MM.1S (cell line): ENCODE data around the gene VSTM4.

Source experiments
- DNase-seq: peaks from one replicate; pipeline ENCODE4 v3.0.0-alpha.2; 2015
- H2AFZ ChIP-seq: fragments of 300-600 bp; sonication (generic); 2 replicates; pipeline ENCODE4 v1.6.0; 2016; ENCODE audit warnings: antibody characterized with exemption, low read length
- H3F3A ChIP-seq: fragments of 300-600 bp; sonication (generic); 2 replicates; pipeline ENCODE4 v1.6.1; 2016; ENCODE audit warnings: mild to moderate bottlenecking, antibody characterized with exemption, low read length, moderate library complexity, mixed read lengths; ENCODE audit not compliant: insufficient read depth
- H3K27ac ChIP-seq: fragments of 300-600 bp; sonication (generic); 2 replicates; pipeline ENCODE4 v1.5.1; 2016; ENCODE audit warnings: mild to moderate bottlenecking, low read length
- H3K27me3 ChIP-seq: fragments of 300-600 bp; sonication (generic); replicated peaks from 2 replicates; pipeline ENCODE4 v1.6.0; 2016; ENCODE audit warnings: low read length; ENCODE audit not compliant: insufficient read depth
- H3K36me3 ChIP-seq: fragments of 300-600 bp; sonication (generic); replicated peaks from 2 replicates; pipeline ENCODE4 v1.6.1; 2016; ENCODE audit warnings: mild to moderate bottlenecking, low read length, mixed read lengths; ENCODE audit not compliant: insufficient read depth
- H3K4me1 ChIP-seq: fragments of 300-600 bp; sonication (generic); 2 replicates; pipeline ENCODE4 v1.6.1; 2016; ENCODE audit warnings: low read length, mixed read lengths
- H3K4me2 ChIP-seq: fragments of 300-600 bp; sonication (generic); 2 replicates; pipeline ENCODE4 v1.6.0; 2016; ENCODE audit warnings: low read depth, low read length
- H3K4me3 ChIP-seq: fragments of 300-600 bp; sonication (generic); 2 replicates; pipeline ENCODE4 v1.5.1; 2016; ENCODE audit warnings: low read length, mixed read lengths
- H3K79me2 ChIP-seq: fragments of 300-600 bp; sonication (generic); 2 replicates; pipeline ENCODE4 v1.6.1; 2016; ENCODE audit warnings: mixed run types, low read length, mixed read lengths
- H3K9ac ChIP-seq: fragments of 300-600 bp; sonication (generic); 2 replicates; pipeline ENCODE4 v1.6.1; 2016; ENCODE audit warnings: low read length, mixed read lengths
- H3K9me2 ChIP-seq: fragments of 300-600 bp; sonication (generic); replicated peaks from 2 replicates; pipeline ENCODE4 v1.6.1; 2016; ENCODE audit warnings: mild to moderate bottlenecking, low read length, mixed read lengths; ENCODE audit not compliant: insufficient read depth
- H3K9me3 ChIP-seq: fragments of 300-600 bp; sonication (generic); replicated peaks from 2 replicates; pipeline ENCODE4 v1.6.1; 2016; ENCODE audit warnings: mild to moderate bottlenecking, low read length, mixed read lengths; ENCODE audit not compliant: insufficient read depth
- H4K20me1 ChIP-seq: fragments of 300-600 bp; sonication (generic); 2 replicates; pipeline ENCODE4 v1.6.1; 2016; ENCODE audit warnings: mild to moderate bottlenecking, low read length, moderate library complexity, mixed read lengths; ENCODE audit not compliant: insufficient read depth
- CTCF ChIP-seq: fragments of 300-600 bp; sonication (generic); IDR thresholded peaks from 2 replicates; pipeline ENCODE4 v1.5.1; 2016; ENCODE audit warnings: antibody characterized with exemption, low read length, mixed read lengths
- EZH2 ChIP-seq: fragments of 300-600 bp; sonication (generic); optimal IDR thresholded peaks from 2 replicates; pipeline ENCODE3; 2017; ENCODE audit warnings: low read depth, mild to moderate bottlenecking, antibody characterized with exemption, low read length, mixed read lengths
- EZH2phosphoT487 ChIP-seq: fragments of 300-600 bp; sonication (generic); IDR thresholded peaks from 2 replicates; pipeline ENCODE4 v1.6.1; 2018; ENCODE audit warnings: antibody characterized with exemption, low read length

VSTM4 gene

GRCh38 chr10:49152037-49152436 lies 36.7 kb upstream of the VSTM4 start:
- Histone ChIP-seq H4K20me1 (no peaks in the 10 kb centered on the region), H3K27ac (no peak overlapping the region), H2AFZ (no peak overlapping the region), H3K4me1 (no peaks in the 10 kb centered on the region), H3F3A (no peaks in the 10 kb centered on the region), H3K4me3 (no peak overlapping the region), H3K4me2 (no peak overlapping the region), H3K27me3 (no peaks in the 10 kb centered on the region), H3K79me2 (no peaks in the 10 kb centered on the region), H3K9ac (no peak overlapping the region), H3K9me3 (no peaks in the 10 kb centered on the region), H3K9me2 (no peaks in the 10 kb centered on the region), H3K36me3 (no peaks in the 10 kb centered on the region)
- DNase-seq = no peak
- no peak for TF ChIP-seq CTCF
- no peak for TF ChIP-seq EZH2
- TF ChIP-seq EZH2phosphoT487 = no peak

GRCh38 chr10:49151481-49151880 lies 36.2 kb upstream of the VSTM4 start:
- H3K36me3 ChIP-seq = no peaks in the 10 kb centered on the region
- H3K9ac ChIP-seq = no peak overlapping the region
- no peak overlapping the region for H2AFZ ChIP-seq
- H4K20me1 ChIP-seq = no peaks in the 10 kb centered on the region
- H3K4me3 ChIP-seq = no peak overlapping the region
- no peak overlapping the region for H3K27ac ChIP-seq
- no peaks in the 10 kb centered on the region for H3F3A ChIP-seq
- H3K27me3 ChIP-seq = no peaks in the 10 kb centered on the region
- H3K79me2 ChIP-seq = no peaks in the 10 kb centered on the region
- TF ChIP-seq CTCF (no peak), EZH2phosphoT487 (no peak), EZH2 (no peak)
- no peak overlapping the region for H3K4me2 ChIP-seq
- DNase-seq = no peak
- H3K9me2 ChIP-seq = no peaks in the 10 kb centered on the region
- no peaks in the 10 kb centered on the region for H3K4me1 ChIP-seq
- no peaks in the 10 kb centered on the region for H3K9me3 ChIP-seq

GRCh38 chr10:49151025-49151445 lies 35.7 kb upstream of the VSTM4 start:
- H3F3A ChIP-seq = no peaks in the 10 kb centered on the region
- no peak overlapping the region for H2AFZ ChIP-seq
- DNase-seq = peak; percentile 9
- no peak for TF ChIP-seq EZH2
- no peak for TF ChIP-seq CTCF
- TF ChIP-seq EZH2phosphoT487 = no peak
- no peaks in the 10 kb centered on the region for H3K79me2 ChIP-seq
- H3K36me3 ChIP-seq = no peaks in the 10 kb centered on the region
- H3K9me2 ChIP-seq = no peaks in the 10 kb centered on the region
- H3K9me3 ChIP-seq = no peaks in the 10 kb centered on the region
- no peaks in the 10 kb centered on the region for H4K20me1 ChIP-seq
- H3K4me1 ChIP-seq = no peaks in the 10 kb centered on the region
- H3K27ac ChIP-seq = no peak overlapping the region
- no peak overlapping the region for H3K4me3 ChIP-seq
- no peak overlapping the region for H3K9ac ChIP-seq
- H3K27me3 ChIP-seq = no peaks in the 10 kb centered on the region
- no peak overlapping the region for H3K4me2 ChIP-seq

- no peak for TF ChIP-seq EZH2
- TF ChIP-seq EZH2phosphoT487 = no peak
- TF ChIP-seq CTCF = no peak
- H3K4me2 ChIP-seq = no peak overlapping the region
These were observed 35.1 kb upstream of the VSTM4 start for GRCh38 chr10:49150426-49150825.

More at GRCh38 chr10:49150426-49150825, 35.1 kb upstream of the VSTM4 start:
- H3K9me2 ChIP-seq = no peaks in the 10 kb centered on the region
- no peaks in the 10 kb centered on the region for H4K20me1 ChIP-seq
- no peaks in the 10 kb centered on the region for H3K27me3 ChIP-seq
- H3K9ac ChIP-seq = no peak overlapping the region
- no peaks in the 10 kb centered on the region for H3F3A ChIP-seq
- DNase-seq = no peak
- H3K4me3 ChIP-seq = no peak overlapping the region
- H3K4me1 ChIP-seq = no peaks in the 10 kb centered on the region
- H3K36me3 ChIP-seq = no peaks in the 10 kb centered on the region
- no peaks in the 10 kb centered on the region for H3K79me2 ChIP-seq
- H3K9me3 ChIP-seq = no peaks in the 10 kb centered on the region
- no peak overlapping the region for H3K27ac ChIP-seq
- no peak overlapping the region for H2AFZ ChIP-seq
